ES-I3 (cell line): Measurements from ENCODE around the gene CACNA1E.

Experiments
- H3K36me3 ChIP-seq: 2 replicates; pipeline ENCODE4 v1.6.1; 2013; ENCODE audit warnings: mild to moderate bottlenecking, low read length, control low read depth, moderate library complexity; ENCODE audit not compliant: insufficient read depth
- H3K4me1 ChIP-seq: 2 replicates; pipeline ENCODE4 v1.6.1; 2013; ENCODE audit warnings: mild to moderate bottlenecking, control low read depth, low read length; ENCODE audit not compliant: insufficient read depth
- H3K9ac ChIP-seq: 2 replicates; pipeline ENCODE4 v1.6.1; 2013; ENCODE audit warnings: low read depth, mild to moderate bottlenecking, low read length, moderate library complexity
- H3K9me3 ChIP-seq: 2 replicates; pipeline ENCODE4 v1.6.1; 2013; ENCODE audit warnings: mild to moderate bottlenecking, low read length, moderate library complexity; ENCODE audit not compliant: control insufficient read depth, insufficient read depth

CACNA1E gene

GRCh38 chr1:181493166-181493565 is 9.8 kb downstream of the CACNA1E start:
- Histone ChIP-seq H3K9ac (no peak overlapping the region), H3K36me3 (no peaks in the 10 kb centered on the region), H3K9me3 (no peaks in the 10 kb centered on the region), H3K4me1 (no peaks in the 10 kb centered on the region)

GRCh38 chr1:181493885-181494284 is 10.6 kb downstream of the CACNA1E start:
- H3K9me3 ChIP-seq: no peaks in the 10 kb centered on the region
- H3K4me1 ChIP-seq: no peaks in the 10 kb centered on the region
- no peaks in the 10 kb centered on the region for H3K36me3 ChIP-seq
- no peak overlapping the region for H3K9ac ChIP-seq

DNA sequence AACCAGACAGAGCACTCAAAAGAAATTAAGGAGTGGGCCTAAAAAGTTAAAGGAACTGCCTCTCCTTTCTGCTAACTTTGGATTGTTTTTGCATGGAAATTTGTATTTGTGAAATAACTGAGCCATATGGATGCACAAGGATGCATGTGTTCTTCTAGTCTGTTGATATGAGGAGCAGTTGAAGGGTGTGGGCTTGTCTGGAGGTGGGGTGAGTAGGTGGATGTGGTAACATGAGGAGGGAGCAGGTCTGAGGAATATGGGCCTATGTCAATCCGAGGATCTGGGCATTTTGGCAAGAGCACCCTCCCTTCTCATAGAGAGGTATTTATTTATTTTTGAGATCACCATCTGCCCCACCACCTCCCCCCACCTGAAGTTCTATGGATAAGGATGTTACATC is 13.4 kb downstream of the CACNA1E start:
- H3K9ac ChIP-seq: no peak overlapping the region
- no peaks in the 10 kb centered on the region for H3K36me3 ChIP-seq
- H3K9me3 ChIP-seq: no peaks in the 10 kb centered on the region
- no peaks in the 10 kb centered on the region for H3K4me1 ChIP-seq

- H3K9me3 ChIP-seq: no peaks in the 10 kb centered on the region
- H3K36me3 ChIP-seq: no peaks in the 10 kb centered on the region
- H3K9ac ChIP-seq: no peak overlapping the region
- H3K4me1 ChIP-seq: no peaks in the 10 kb centered on the region
Measured at GRCh38 chr1:181497870-181498269, 14.6 kb downstream of the CACNA1E start.

DNA sequence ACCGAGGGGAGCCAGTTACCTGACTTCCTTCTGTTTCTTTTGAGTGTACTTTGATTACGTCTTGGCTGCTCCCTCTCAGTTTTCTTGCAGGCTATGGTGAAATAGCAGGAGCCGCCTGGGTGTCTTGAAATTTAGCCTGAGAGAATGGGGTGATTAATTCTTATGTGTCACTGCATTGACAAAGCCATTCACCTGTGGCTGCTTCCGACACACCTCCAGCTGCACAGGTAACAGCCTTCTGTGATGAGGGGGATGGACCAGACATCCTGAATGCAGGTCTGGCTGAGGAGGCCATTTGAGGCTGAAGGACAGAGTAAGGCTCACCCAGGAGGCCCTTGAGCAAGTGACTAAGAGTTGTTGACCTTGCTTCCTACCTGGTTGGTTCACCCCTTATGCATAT is 16.5 kb downstream of the CACNA1E start:
- H3K9ac ChIP-seq: no peak overlapping the region
- H3K9me3 ChIP-seq: no peaks in the 10 kb centered on the region
- H3K4me1 ChIP-seq: no peaks in the 10 kb centered on the region
- H3K36me3 ChIP-seq: no peaks in the 10 kb centered on the region

- Histone ChIP-seq H3K9me3 (no peaks in the 10 kb centered on the region), H3K36me3 (no peaks in the 10 kb centered on the region), H3K4me1 (no peaks in the 10 kb centered on the region), H3K9ac (no peak overlapping the region)
Measured at GRCh38 chr1:181500636-181501035, 17.3 kb downstream of the CACNA1E start.

DNA sequence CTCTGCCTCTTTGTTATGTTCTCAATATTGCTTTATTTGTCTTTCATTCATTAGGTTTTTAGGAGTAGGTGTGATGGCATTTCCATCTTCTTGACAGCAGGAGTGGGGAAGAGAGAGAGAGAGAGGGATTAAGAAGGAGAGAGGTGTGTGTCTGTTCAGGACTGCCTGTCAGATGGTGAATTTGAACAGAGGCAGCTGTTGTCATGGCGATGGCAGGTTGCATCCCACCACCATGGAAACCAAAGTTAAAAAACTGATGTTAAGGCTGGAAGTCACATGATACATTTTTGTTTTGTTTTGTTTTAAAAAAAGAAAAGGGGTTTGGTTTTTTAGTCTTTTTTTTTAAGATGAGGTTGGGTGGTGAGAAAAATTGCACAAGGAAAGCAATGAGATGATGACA is 18.3 kb downstream of the CACNA1E start:
- Histone ChIP-seq H3K9me3 (no peaks in the 10 kb centered on the region), H3K4me1 (no peaks in the 10 kb centered on the region), H3K9ac (no peak overlapping the region), H3K36me3 (no peaks in the 10 kb centered on the region)

DNA sequence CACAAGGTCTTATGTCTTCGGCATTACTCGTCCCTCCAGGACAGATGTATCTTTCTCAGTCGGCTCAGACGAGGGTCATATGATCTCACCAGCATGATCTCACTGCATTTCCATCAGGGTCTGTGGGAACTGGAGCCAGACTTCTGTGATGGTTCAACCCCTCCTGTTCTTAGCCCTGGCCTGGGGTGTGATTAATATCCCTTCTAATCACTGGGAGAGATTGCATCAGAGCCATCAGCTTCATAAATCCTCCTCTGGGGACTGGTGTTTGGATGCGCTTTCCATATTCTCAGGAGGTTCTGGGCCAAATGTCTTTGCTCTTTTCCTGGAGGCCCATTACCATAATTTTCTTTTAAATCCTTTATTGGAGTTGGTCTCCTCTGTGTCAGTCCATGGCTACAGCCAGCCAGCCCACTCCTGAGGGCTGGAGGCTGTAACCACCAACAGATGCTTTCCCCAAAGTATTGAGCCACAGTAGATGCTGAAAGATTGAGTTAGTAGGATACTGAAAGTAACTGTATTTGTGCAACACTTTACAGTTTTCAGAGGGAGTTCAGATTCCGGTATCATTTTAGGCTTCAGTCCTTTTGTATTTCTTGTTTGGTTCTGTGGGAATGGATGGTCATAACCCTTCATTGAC is 20.0 kb downstream of the CACNA1E start:
- H3K4me1 ChIP-seq: no peaks in the 10 kb centered on the region
- H3K9me3 ChIP-seq: no peaks in the 10 kb centered on the region
- no peak overlapping the region for H3K9ac ChIP-seq
- H3K36me3 ChIP-seq: no peaks in the 10 kb centered on the region

DNA sequence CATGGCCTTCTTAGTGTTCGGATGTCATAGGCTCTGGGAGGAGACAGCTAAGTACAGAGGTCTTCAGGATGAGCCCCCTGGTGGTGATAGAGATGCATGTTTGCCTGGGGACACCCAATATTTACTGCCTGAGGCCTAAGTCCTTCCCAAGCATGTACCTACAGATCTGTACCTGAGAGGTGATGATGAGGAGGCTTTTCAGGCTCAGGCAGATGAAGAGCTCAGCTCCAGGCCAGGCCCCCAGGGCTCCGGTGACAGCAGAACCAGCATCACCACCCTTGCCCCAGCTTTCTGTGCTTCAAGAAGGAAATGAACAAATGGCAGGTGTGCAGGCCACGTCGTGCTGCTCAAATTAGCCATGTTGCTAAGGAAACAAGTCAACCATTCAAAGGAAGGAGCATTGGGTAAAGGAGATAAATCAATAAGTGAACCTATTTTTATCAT is 21.1 kb downstream of the CACNA1E start:
- Histone ChIP-seq H3K4me1 (no peaks in the 10 kb centered on the region), H3K9me3 (no peaks in the 10 kb centered on the region), H3K9ac (no peak overlapping the region), H3K36me3 (no peaks in the 10 kb centered on the region)

DNA sequence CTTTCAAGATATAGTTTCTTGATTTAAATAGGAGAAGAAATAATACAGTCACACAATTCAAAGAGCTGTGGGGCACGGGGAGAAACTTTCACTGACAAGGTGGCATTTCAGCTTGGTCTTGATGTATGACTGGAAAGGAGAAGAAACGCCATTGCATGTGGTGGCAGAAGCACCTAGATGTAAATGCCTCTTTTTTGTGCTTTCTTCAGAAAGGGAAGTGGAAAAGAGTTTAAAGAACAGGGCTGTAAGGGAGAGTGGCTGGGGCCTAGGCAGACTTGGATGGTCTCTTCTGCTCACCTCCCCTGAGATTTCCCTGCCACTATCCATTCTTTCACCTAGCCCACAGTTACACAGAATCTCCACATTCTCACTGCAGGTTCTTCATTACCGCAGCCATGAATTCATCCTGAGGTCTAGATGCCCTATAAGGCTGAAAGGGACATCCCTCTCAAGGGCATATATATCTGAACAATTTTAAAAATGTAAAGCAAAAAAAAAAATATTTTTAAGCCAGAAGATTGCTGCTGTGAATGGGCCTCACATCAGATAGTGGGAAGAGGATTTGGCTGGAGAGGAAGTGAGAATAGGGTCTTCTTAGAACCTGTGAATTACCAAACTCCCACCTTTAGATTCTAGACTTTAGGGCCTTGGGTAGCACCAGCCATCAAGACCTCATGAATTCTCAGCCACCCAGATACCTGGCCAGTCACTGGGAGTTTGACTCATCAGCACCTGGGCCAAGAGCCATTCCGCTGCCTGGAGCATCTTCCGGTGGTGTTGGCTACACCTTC is 23.4 kb downstream of the CACNA1E start:
- Histone ChIP-seq H3K36me3 (no peaks in the 10 kb centered on the region), H3K4me1 (no peaks in the 10 kb centered on the region), H3K9me3 (no peaks in the 10 kb centered on the region), H3K9ac (no peak overlapping the region)

DNA sequence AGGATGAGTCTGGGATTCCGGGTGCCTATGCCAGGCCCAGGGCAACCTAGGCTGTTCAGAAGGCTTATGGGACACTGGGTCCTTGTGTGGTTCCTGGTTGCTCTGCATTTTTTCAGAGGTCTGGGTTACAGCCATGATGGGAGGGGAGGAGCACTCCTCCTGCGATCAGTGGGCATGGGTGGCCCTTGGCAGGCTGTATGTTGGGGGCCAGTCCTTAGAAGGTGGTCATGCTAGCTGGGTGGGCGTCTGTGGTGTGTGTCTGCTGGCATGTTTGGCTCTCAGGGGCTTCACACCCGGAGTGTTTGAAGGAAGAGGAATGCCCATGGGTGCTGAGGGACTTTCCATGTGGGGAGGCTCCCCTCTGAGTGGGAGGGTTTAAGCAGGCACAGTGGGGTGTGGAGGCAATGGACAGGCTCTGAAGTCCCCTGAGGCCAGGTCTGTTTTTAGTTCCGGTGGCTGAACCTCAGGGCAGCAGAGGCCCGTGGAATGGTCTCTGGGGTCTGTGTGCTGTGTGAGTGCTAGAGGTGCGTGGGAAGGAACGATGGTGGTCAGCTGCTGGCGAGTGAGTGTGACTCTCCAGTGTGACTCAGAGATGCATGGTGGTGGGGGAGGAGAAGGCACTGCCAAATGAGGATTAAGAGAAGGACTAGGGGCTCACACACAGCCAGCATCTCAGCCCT is 25.3 kb downstream of the CACNA1E start:
- Histone ChIP-seq H3K9me3 (no peaks in the 10 kb centered on the region), H3K9ac (no peak overlapping the region)

DNA sequence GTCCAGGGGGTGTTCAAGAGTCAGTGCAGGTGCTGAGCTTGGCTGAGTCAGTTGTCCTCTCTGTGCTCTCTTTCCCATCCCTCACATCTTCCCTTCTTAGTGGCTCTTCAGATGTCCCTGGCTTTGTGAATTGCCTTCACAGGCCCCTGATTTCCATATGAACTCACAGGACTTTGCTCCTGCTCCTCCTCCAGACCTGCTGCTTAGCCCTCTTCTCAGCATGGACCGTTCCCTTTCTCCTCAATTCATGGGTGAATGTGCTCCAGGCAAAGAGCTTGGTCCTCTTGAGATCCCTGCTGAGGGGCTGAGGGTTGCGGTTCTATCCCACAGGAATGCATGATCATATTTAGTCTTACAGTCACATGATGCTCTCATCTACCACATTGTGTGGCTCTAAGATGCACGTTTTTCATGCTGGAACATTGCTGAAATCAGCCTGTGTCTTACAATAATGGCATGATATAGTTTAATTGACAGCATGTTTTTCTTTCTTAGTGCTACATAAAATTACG is 30.5 kb downstream of the CACNA1E start:
- Histone ChIP-seq H3K4me1 (no peaks in the 10 kb centered on the region), H3K9ac (no peak overlapping the region), H3K9me3 (no peaks in the 10 kb centered on the region), H3K36me3 (no peaks in the 10 kb centered on the region)

More for the DNA sequence above, 25.3 kb downstream of the CACNA1E start:
- no peaks in the 10 kb centered on the region for H3K4me1 ChIP-seq
- H3K36me3 ChIP-seq: no peaks in the 10 kb centered on the region

DNA sequence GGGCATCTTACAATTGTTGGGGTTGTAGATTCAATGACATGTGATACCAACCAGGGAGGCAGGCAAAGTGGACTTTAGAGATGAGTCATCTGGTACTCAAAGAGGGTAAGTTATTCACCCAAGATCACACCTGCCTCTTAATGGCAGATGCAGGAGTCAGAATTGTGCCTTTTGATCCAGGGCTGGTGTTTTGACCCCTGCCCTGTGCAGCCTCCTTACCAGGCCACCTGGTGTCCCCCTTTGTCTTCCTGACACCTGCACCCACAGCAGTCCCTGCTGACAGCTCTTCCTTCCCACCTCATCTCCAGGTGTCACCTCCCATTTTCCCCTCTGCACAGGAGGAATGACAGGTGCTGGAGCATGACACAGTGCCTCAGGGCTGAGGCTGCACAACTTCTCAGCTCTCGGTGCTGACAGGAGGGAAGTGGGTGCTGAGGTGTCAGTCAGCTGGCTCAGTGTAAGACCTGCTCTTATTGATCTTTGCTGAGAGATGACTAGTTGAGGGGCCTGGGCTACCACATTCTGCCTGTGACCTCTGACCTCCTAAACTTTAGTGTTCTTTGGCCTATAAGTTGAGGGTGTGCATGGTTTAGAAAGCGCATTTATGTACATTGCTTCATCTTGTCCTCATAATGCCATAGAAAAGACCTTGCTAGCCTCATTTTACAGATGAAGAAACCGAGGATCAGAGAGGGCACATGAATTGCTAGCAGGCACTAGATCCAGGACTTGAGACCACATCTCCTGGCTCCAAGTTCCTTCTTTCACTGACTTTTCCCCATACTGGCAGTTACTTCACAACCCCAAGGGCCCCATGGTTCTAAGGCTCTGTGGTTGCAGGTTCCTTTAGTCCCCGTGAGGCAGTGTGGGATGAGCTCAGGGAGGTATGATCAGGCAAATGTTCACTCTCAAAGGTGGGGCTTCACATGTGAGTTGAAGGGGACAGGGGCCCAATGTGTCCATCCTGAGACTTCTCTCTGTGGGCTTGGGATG is 31.3 kb downstream of the CACNA1E start:
- Histone ChIP-seq H3K36me3 (no peaks in the 10 kb centered on the region), H3K9ac (no peak overlapping the region), H3K9me3 (no peaks in the 10 kb centered on the region), H3K4me1 (no peaks in the 10 kb centered on the region)

GRCh38 chr1:181516706-181517105 is 33.4 kb downstream of the CACNA1E start:
- Histone ChIP-seq H3K9ac (no peak overlapping the region), H3K9me3 (no peaks in the 10 kb centered on the region), H3K4me1 (no peaks in the 10 kb centered on the region), H3K36me3 (no peaks in the 10 kb centered on the region)
